Fibroblast of villous mesenchyme (primary cell): ENCODE data around the gene SMU1. TPM values are rescaled to one million over a fixed set of nuclear protein-coding genes. Genes with fewer than 3 reads are reported as not detected.

Experiments
- DNase-seq: peaks from one replicate; pipeline ENCODE4 v3.0.0-alpha.2; 2010; ENCODE audit warnings: low read depth
- H3K4me3 ChIP-seq: 2 replicates; pipeline ENCODE4 v1.5.1; 2011; ENCODE audit warnings: low read depth, mild to moderate bottlenecking, low read length
- CTCF ChIP-seq: IDR thresholded peaks from 2 replicates; pipeline ENCODE4 v1.5.1; 2012; ENCODE audit warnings: low read depth, mild to moderate bottlenecking, low read length; ENCODE audit not compliant: insufficient read depth
- total RNA-seq: library from RNA; depleted of rRNA; stranded (reverse); fragments of >200 nt; gene quantifications from 2 replicates; pipeline ENCODE4 v1.2.3, GENCODE V29; 2012

The SMU1 gene
- total RNA-seq, 1 donor: 42.7 TPM

GRCh38 chr9:33081128-33081851 is 4.8 kb upstream of the SMU1 start:
- TF ChIP-seq CTCF: peak; percentile 78
- DNase-seq: peak; percentile 90
- peak overlapping the region; percentile 15 for H3K4me3 ChIP-seq

- no peak overlapping the region for H3K4me3 ChIP-seq
- TF ChIP-seq CTCF: no peak
- DNase-seq: no peak
These were observed 4.1 kb upstream of the SMU1 start for GRCh38 chr9:33080534-33080933.

GRCh38 chr9:33068991-33069390 is 7.5 kb downstream of the SMU1 start:
- DNase-seq: no peak
- no peak overlapping the region for H3K4me3 ChIP-seq
- TF ChIP-seq CTCF: no peak

GRCh38 chr9:33065157-33066076 is 11.1 kb downstream of the SMU1 start:
- DNase-seq: no peak
- no peak for TF ChIP-seq CTCF

GRCh38 chr9:33051144-33051543 is 25.3 kb downstream of the SMU1 start:
- H3K4me3 ChIP-seq: no peak overlapping the region
- no peak for DNase-seq
- TF ChIP-seq CTCF: no peak

More at GRCh38 chr9:33065157-33066076, 11.1 kb downstream of the SMU1 start:
- H3K4me3 ChIP-seq: no peak overlapping the region

- TF ChIP-seq CTCF: no peak
- DNase-seq: no peak
- H3K4me3 ChIP-seq: no peak overlapping the region
These were observed 26.7 kb downstream of the SMU1 start for GRCh38 chr9:33049680-33050361.
